Adrenal gland (tissue), 12 donors: ENCODE measurements around the gene SASH1. TPM values are rescaled to one million over a fixed set of nuclear protein-coding genes. Genes with fewer than 3 reads are reported as not detected.

Source experiments
- DNase-seq, 7 donors: peaks; one replicate each; pipeline ENCODE4 v3.0.0-alpha.2; 2019 to 2020
- H3K27ac ChIP-seq, 5 donors: fragments of 200-600 bp; sonication (generic) in 4 of 5; 1 replicate in 3 of 5; 2 replicates in 2 of 5; pipeline versions ENCODE4 v1.5.1 to v1.8.0; 2016 to 2020; ENCODE audit warnings: mild to moderate bottlenecking in 1 of 5
- H3K27me3 ChIP-seq: fragments of 200-600 bp; 2 replicates; pipeline ENCODE4 v1.8.0; 2021
- H3K36me3 ChIP-seq, 2 donors: fragments of 200-600 bp; replicated peaks in 1 of 2; 1 replicate in 1 of 2; 2 replicates in 1 of 2; pipeline versions ENCODE4 v1.5.1 to v1.8.0; 2018 to 2022
- H3K4me1 ChIP-seq, 2 donors: fragments of 200-600 bp; replicated peaks in 1 of 2; 1 replicate in 1 of 2; 2 replicates in 1 of 2; pipeline versions ENCODE4 v1.5.1 to v1.8.0; 2018 to 2021
- H3K4me3 ChIP-seq, 4 donors: fragments of 200-600 bp; sonication (generic) in 3 of 4; one replicate each; pipeline ENCODE4 v1.5.1; 2016 to 2018
- H3K9me3 ChIP-seq, 3 donors: fragments of 200-600 bp; sonication (generic) in 1 of 3; replicated peaks in 1 of 3; 1 replicate in 2 of 3; 2 replicates in 1 of 3; pipeline versions ENCODE4 v1.5.1 to v1.8.0; 2016 to 2021
- CTCF ChIP-seq, 6 experiments: fragments of 450-650 bp in 4 of 6; fragments of 200-600 bp in 2 of 6; sonication (generic) in 1 of 6; IDR thresholded peaks; 1 replicate in 5 of 6; 2 replicates in 1 of 6; pipeline versions ENCODE4 v1.5.1 to v1.8.0; 2016 to 2021; ENCODE audit warnings: antibody characterized with exemption in 6 of 6, mild to moderate bottlenecking in 2 of 6, moderate library complexity in 1 of 6
- POLR2A ChIP-seq, 2 donors: fragments of 450-650 bp; IDR thresholded peaks; one replicate each; pipeline ENCODE4 v1.6.1; 2017; ENCODE audit warnings: antibody characterized with exemption in 2 of 2, mild to moderate bottlenecking in 2 of 2, moderate library complexity in 1 of 2
- WGBS, 4 donors: extraction: QIAGEN DNeasy Blood & Tissue Kit in 2 of 4; methylation state at CpG; one replicate each; pipeline versions ENCODE4 v1.1.5 to v1.1.7; 2013 to 2017; 5-methylcytosine and 5-hydroxymethylcytosine counted together
- intact Hi-C, 2 donors: fragments of 100-400 bp; cut with DNase I; formaldehyde crosslinking; loops; one replicate each; pipeline versions ENCODE4 v1.14.1 to v1.15.0; 2022 to 2023
- polyA plus RNA-seq, 3 donors: library from polyadenylated mRNA; stranded (reverse); fragments of 200-250 nt in 2 of 3; fragments of 350-450 nt in 1 of 3; fragmentation: Illumina TruSeq in 1 of 3; extraction: RNeasy Lipid Tissue Mini Kit (QIAGEN cat#74804) in 1 of 3; gene quantifications; one replicate each; pipeline ENCODE4 v1.2.3, GENCODE V29; 2013 to 2014
- total RNA-seq, 9 donors: library from RNA; depleted of rRNA in 4 of 9; stranded (reverse); fragments of >200 nt in 4 of 9; fragments of 120-200 nt in 1 of 9; fragmentation: NEBNext Ultra II Directional in 1 of 9; extraction: Animal tissue kit (Norgen Biotek cat#: 25700) in 1 of 9; gene quantifications; one replicate each; pipeline versions ENCODE4 v1.1.0 to v1.2.4, GENCODE V29; 2013 to 2023
- donor health status: healthy with polysubstance abuse.
- donor health status: Bipolar disorder and iron deficiency.
- donor health status: DM: yes; HTN: yes; CAD: no.
- donor health status: DM: no; HTN: no; CAD: no.
- donor health status: DM: no; HTN: no; CAD: no.
- donor health status: DM: yes; HTN: yes; CAD: no.

The SASH1 gene
- total and polyA plus RNA-seq, 12 donors, result 5.5 to 30.7 (median 16.7) TPM

- Histone ChIP-seq H3K27me3 (no peaks in the 10 kb centered on the region), H3K36me3 (no peaks in the 10 kb centered on the region), H3K4me1 (no peaks in the 10 kb centered on the region), H3K9me3 (no peaks in the 10 kb centered on the region), H3K27ac (no peak overlapping the region), H3K4me3 (no peak overlapping the region)
- 63 to 89% (median 68%) methylated on average over 2 of the region's 2 CpGs for WGBS, 4 donors
- DNase-seq, result no peak
- TF ChIP-seq CTCF (IDR thresholded peaks at IDR 0.05) (no peak), POLR2A (IDR thresholded peaks at IDR 0.05) (no peak)
- intact Hi-C loops, result no loop called here
Observed at GRCh38 chr6:148317739-148318138, 24.9 kb upstream of the SASH1 start.

- intact Hi-C loops, result no loop called here
- H3K27me3 ChIP-seq, result no peaks in the 10 kb centered on the region
- no peaks in the 10 kb centered on the region for H3K4me1 ChIP-seq
- H3K4me3 ChIP-seq, result no peak overlapping the region
- no peak overlapping the region for H3K27ac ChIP-seq
- no peaks in the 10 kb centered on the region for H3K9me3 ChIP-seq
- TF ChIP-seq CTCF (IDR thresholded peaks at IDR 0.05) (no peak), POLR2A (IDR thresholded peaks at IDR 0.05) (no peak)
- WGBS, 4 donors, result 82 to 89% (median 84%) methylated on average over 3 of the region's 3 CpGs
- no peaks in the 10 kb centered on the region for H3K36me3 ChIP-seq
- DNase-seq, result no peak
Observed at GRCh38 chr6:148322704-148323103, 19.9 kb upstream of the SASH1 start.

GRCh38 chr6:148323344-148323743 lies 19.3 kb upstream of the SASH1 start:
- no peak overlapping the region for H3K27ac ChIP-seq
- H3K4me1 ChIP-seq, result no peaks in the 10 kb centered on the region
- no peaks in the 10 kb centered on the region for H3K9me3 ChIP-seq
- intact Hi-C loops, result no loop called here
- no peak for DNase-seq
- H3K27me3 ChIP-seq, result no peaks in the 10 kb centered on the region
- TF ChIP-seq CTCF (IDR thresholded peaks at IDR 0.05) (no peak), POLR2A (IDR thresholded peaks at IDR 0.05) (no peak)
- H3K36me3 ChIP-seq, result no peaks in the 10 kb centered on the region
- WGBS, 4 donors, result 44 to 82% (median 65%) methylated on average over 2 of the region's 2 CpGs
- no peak overlapping the region for H3K4me3 ChIP-seq

- Histone ChIP-seq H3K27me3 (no peaks in the 10 kb centered on the region), H3K4me1 (peaks cover 0 to 5% of the 10 kb centered on the region in 2 donors), H3K27ac (peak overlapping the region in 2 of 5 donors; percentile 31 to 59), H3K4me3 (no peak overlapping the region), H3K9me3 (no peaks in the 10 kb centered on the region), H3K36me3 (no peaks in the 10 kb centered on the region)
- intact Hi-C loops, result no loop called here
- TF ChIP-seq POLR2A (IDR thresholded peaks at IDR 0.05), result no peak
- no peak for TF ChIP-seq CTCF (IDR thresholded peaks at IDR 0.05)
- WGBS, 4 donors, result 41 to 58% (median 48%) methylated on average over 3 to 4 of the region's 4 CpGs
- DNase-seq, result peak in 4 of 7 donors; percentile 11 to 37 (median 26)
Observed at GRCh38 chr6:148324297-148324985, 18.2 kb upstream of the SASH1 start.
